ENCODE results near the gene GNA15. TPM values are rescaled to one million over a fixed set of nuclear protein-coding genes. Genes with fewer than 3 reads are reported as not detected.

GNA15 gene
- total and polyA plus RNA-seq, 5 donors from 2014 or later, result 4.1 to 43.0 (median 6.8) TPM

DNA sequence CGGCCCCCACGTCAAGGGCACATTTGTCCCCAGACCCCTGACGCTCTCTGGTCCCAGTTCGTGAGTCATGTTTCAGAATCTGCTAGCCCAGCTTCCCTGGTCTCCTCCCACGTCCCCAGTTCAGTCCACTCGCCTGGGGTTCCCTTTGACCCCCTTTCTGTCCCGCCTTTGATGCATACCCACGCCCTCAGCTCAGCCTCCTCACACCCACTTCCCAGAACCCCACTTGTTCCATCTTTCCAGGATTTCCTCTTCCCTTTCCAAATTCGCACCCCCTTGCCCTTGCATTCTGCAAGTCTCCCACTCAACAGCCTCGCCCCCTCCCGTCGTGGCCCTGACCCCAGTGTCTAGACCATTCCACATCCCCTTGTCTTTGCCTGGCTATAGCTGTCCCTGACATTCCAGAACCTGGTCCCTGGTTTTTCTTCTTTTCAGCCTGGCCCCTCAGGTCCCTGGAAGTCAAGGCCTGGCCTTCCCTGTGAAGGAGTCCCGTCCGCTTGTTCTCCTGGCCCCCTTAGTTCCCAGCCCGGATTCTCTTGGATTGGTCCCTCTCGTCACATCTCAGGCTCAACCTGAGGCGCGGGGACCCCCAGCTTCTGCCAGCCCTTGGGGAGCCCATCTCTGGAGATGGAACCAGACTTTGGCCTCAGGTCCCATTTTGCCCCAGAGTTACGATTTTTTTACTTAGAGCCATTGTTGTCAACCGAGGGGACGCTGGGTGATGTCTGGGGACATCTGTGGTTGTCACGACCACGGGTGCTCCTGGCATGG, 51.2 kb downstream of the GNA15 start:
- no peaks in the 10 kb centered on the region for H3K9me3 ChIP-seq (ENCODE audit: control insufficient read depth in 2 of 2, low read length in 2 of 2)
- DNase-seq, result peak in 1 of 3 donors; percentile 15
- H3K4me1 ChIP-seq (ENCODE audit: control insufficient read depth, insufficient read depth, low read length, poor library complexity, severe bottlenecking), result peaks cover 68% of the 10 kb centered on the region
- Mint-ChIP-seq H3K27ac (peak overlapping the region; percentile 59 to 91 (median 71)), H3K36me3 (peaks cover 19% of the 10 kb centered on the region), H3K4me1 (peaks cover 0 to 67% (median 39%) of the 10 kb centered on the region in 4 donors), H3K4me3 (peak overlapping the region; percentile 85 to 90 (median 88)), H3K9me3 (peaks cover 0 to 4% (median 0%) of the 10 kb centered on the region in 7 donors), H3K27me3 (no peaks in the 10 kb centered on the region)
- peaks cover 15% of the 10 kb centered on the region for H3K36me3 ChIP-seq (ENCODE audit: control insufficient read depth, insufficient read depth, low read length)
- peak overlapping the region; percentile 51 for H3K4me3 ChIP-seq (ENCODE audit: low read depth, low read length)
- no peak overlapping the region for H3K27ac ChIP-seq (ENCODE audit: insufficient read depth, low read length, poor library complexity, severe bottlenecking)
- no peak for ATAC-seq (ENCODE audit: low read depth in 2 of 2)
- H3K27me3 ChIP-seq (ENCODE audit: control insufficient read depth, insufficient read depth, low read length), result no peaks in the 10 kb centered on the region

DNA sequence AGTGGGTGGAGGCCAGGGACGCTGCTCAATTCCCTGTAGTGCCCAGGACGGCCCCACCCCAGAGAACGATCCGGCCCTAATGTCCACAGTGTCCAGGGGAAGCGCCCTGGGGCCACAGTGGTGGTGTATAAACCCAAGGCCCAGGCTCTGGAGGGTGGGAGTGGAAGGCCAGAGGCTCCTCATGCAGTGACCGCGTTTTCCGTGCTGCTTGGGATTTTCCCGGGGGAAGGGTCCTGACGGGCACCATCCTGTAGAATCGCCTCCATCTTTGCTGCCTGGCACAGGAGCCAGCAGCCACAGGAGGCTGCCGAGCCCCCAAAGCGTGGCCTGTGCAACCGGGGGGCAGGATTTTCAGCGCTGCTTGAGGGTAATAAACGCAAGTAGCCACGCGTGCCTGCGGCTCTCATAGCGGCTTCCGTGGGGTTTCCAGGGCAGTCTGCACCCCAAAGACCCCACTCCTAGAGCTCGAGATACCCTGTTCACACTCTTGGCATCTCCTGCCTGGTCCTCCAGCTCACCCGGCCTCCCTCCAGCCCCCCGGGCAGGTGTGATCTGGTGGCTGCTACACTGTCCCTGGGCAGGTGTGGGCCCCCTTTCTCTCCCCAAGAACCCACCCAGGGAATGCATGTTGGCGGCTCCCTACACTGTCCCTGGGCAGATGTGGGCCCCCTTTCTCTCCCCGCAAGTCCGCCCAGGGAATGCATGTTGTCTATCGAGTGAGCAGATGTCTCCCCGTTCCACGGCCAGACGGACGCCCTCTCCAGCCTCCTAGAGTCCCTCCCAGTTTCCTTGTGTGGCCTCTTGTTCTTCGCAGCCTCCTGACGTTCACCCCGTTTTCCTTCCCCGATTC, 52.1 kb downstream of the GNA15 start:
- peaks cover 0 to 4% (median 0%) of the 10 kb centered on the region in 7 donors for H3K9me3 Mint-ChIP-seq
- Histone ChIP-seq H3K4me3 (ENCODE audit: low read depth, low read length) (no peak overlapping the region), H3K27me3 (ENCODE audit: control insufficient read depth, insufficient read depth, low read length) (no peaks in the 10 kb centered on the region), H3K4me1 (ENCODE audit: control insufficient read depth, insufficient read depth, low read length, poor library complexity, severe bottlenecking) (peaks cover 61% of the 10 kb centered on the region), H3K27ac (ENCODE audit: insufficient read depth, low read length, poor library complexity, severe bottlenecking) (no peak overlapping the region), H3K36me3 (ENCODE audit: control insufficient read depth, insufficient read depth, low read length) (peaks cover 10% of the 10 kb centered on the region), H3K9me3 (ENCODE audit: control insufficient read depth in 2 of 2, low read length in 2 of 2) (no peaks in the 10 kb centered on the region)
- DNase-seq (no peak), ATAC-seq (ENCODE audit: low read depth in 2 of 2) (no peak)
- H3K36me3 Mint-ChIP-seq, result peaks cover 16% of the 10 kb centered on the region
- H3K27ac Mint-ChIP-seq, result peak overlapping the region in 2 of 3 donors; percentile 63 to 79
- H3K4me1 Mint-ChIP-seq, result peaks cover 0 to 63% (median 36%) of the 10 kb centered on the region in 4 donors
- peak overlapping the region; percentile 85 to 89 (median 87) for H3K4me3 Mint-ChIP-seq
- H3K27me3 Mint-ChIP-seq, result no peaks in the 10 kb centered on the region

DNA sequence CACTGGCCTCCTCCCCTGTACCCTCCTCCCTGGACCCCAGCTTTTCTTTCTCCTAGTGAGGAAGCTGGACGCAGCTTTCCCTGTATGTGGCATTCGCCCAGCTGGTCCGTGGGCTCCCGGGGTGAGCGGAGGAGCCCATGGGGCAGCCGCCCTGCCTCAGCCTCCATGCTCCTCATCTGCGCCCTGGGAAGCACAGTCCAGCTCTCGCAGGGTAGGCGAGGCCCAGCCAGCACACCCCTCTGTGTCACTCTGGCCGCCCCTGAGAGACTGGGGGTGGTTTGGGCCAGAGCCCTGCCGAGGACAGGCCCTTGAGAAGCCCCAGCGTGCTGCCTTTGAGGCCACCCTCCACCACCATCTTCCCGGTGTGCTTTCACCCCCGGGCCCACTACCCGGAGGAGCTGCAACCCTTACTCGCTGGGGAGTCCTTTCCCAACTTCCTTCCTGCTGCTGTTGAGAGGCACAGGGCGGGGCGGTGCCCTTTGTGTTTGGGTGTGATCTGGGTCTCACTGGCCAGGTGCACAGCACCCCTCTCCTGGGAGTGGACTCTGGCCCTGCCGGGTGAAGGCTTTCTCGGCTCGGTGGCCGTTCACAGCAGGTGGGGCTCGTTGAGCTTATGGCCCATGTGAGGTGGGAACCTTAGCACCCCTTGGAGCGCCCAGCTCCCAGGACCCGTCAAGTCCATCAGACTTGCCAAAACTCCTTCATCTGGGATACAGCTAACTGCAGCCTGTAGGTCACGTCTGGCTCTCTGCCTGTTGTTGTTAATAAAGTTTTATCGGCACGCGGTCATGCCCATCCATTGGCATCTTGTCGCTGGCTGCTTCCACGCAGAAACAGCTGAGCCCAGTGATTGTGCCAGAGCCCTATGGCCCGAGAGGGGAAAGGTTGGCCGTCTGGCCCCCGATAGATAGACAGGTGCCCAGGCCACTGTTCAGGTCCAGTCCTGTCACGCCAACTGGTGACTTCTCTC, 53.1 kb downstream of the GNA15 start:
- H3K27ac Mint-ChIP-seq, result peak overlapping the region in 2 of 3 donors; percentile 79 to 86
- no peaks in the 10 kb centered on the region for H3K27me3 Mint-ChIP-seq
- ATAC-seq (ENCODE audit: low read depth in 2 of 2) (no peak), DNase-seq (no peak)
- Histone ChIP-seq H3K4me1 (ENCODE audit: control insufficient read depth, insufficient read depth, low read length, poor library complexity, severe bottlenecking) (peaks cover 52% of the 10 kb centered on the region), H3K36me3 (ENCODE audit: control insufficient read depth, insufficient read depth, low read length) (peaks cover 6% of the 10 kb centered on the region), H3K27me3 (ENCODE audit: control insufficient read depth, insufficient read depth, low read length) (no peaks in the 10 kb centered on the region), H3K9me3 (ENCODE audit: control insufficient read depth in 2 of 2, low read length in 2 of 2) (no peaks in the 10 kb centered on the region), H3K4me3 (ENCODE audit: low read depth, low read length) (no peak overlapping the region), H3K27ac (ENCODE audit: insufficient read depth, low read length, poor library complexity, severe bottlenecking) (no peak overlapping the region)
- H3K9me3 Mint-ChIP-seq, result peaks cover 0 to 4% (median 0%) of the 10 kb centered on the region in 7 donors
- peaks cover 17% of the 10 kb centered on the region for H3K36me3 Mint-ChIP-seq
- H3K4me1 Mint-ChIP-seq, result peaks cover 0 to 53% (median 32%) of the 10 kb centered on the region in 4 donors
- H3K4me3 Mint-ChIP-seq, result peak overlapping the region; percentile 70 to 89 (median 81)

DNA sequence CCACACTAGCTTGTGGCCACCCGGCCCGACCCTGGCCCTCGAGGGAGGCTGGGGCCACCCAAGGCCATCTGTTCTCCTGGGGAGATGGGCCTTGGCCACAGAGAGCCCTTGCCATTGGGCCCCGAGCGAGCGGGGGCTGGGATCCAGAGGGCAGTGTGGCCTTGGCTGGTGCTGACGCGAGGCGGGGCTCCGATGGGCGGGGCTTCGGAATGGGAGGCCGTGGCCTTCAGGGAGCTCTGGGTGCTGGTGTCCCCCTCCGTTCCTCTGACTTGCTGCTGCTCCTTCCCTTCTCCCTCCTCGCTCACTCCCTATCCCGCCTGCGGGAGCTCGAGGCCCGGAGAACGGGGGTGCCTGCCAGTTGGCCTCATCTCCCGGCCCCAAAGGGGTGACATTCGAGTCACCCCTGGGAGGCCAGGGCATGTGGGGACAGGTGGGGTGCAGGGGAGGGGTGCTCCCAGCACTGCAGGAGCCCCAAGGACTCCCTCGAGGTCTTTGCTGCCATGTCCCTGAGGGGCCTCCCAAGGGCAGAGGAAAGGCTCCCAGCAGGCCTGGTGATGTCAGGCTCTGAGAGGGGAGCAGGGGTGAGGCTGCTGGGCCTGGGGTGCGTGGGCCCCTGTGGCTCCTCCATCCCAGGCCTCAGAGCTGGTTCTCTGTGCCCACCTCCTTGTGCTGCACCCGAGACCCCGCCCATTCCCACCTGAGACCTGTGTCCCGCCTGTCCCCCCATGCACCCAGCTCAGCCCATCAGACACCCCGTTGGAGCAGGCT, 54.1 kb downstream of the GNA15 start:
- Mint-ChIP-seq H3K27ac (no peak overlapping the region), H3K36me3 (peaks cover 20% of the 10 kb centered on the region), H3K4me1 (peaks cover 0 to 43% (median 23%) of the 10 kb centered on the region in 4 donors), H3K9me3 (no peaks in the 10 kb centered on the region), H3K27me3 (no peaks in the 10 kb centered on the region), H3K4me3 (no peak overlapping the region)
- Histone ChIP-seq H3K4me3 (ENCODE audit: low read depth, low read length) (no peak overlapping the region), H3K4me1 (ENCODE audit: control insufficient read depth, insufficient read depth, low read length, poor library complexity, severe bottlenecking) (peaks cover 43% of the 10 kb centered on the region), H3K27ac (ENCODE audit: insufficient read depth, low read length, poor library complexity, severe bottlenecking) (no peak overlapping the region), H3K9me3 (ENCODE audit: control insufficient read depth in 2 of 2, low read length in 2 of 2) (no peaks in the 10 kb centered on the region), H3K27me3 (ENCODE audit: control insufficient read depth, insufficient read depth, low read length) (no peaks in the 10 kb centered on the region), H3K36me3 (ENCODE audit: control insufficient read depth, insufficient read depth, low read length) (no peaks in the 10 kb centered on the region)
- ATAC-seq (ENCODE audit: low read depth in 2 of 2) (no peak), DNase-seq (no peak)

DNA sequence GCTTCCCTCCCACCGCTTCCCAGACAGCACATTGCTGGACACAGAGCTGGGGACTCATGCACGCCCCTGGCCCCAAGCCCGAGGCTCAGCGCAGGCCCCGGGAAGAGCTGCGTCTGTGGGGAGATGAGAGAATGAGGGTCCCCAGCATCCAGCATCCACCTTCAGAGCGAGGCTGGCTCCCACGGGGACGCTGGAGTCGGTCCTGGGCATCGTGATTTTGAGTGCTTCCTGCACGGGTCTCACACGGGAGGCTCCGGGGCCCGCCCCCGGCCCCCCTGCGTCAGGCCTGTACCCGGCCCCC, 54.6 kb downstream of the GNA15 start:
- H3K4me3 ChIP-seq (ENCODE audit: low read depth, low read length), result no peak overlapping the region
- no peaks in the 10 kb centered on the region for H3K27me3 ChIP-seq (ENCODE audit: control insufficient read depth, insufficient read depth, low read length)
- ATAC-seq (ENCODE audit: low read depth in 2 of 2) (no peak), DNase-seq (no peak)
- Mint-ChIP-seq H3K4me1 (peaks cover 0 to 38% (median 18%) of the 10 kb centered on the region in 4 donors), H3K27ac (no peak overlapping the region), H3K27me3 (no peaks in the 10 kb centered on the region), H3K4me3 (no peak overlapping the region), H3K9me3 (no peaks in the 10 kb centered on the region), H3K36me3 (peaks cover 15% of the 10 kb centered on the region)
- H3K9me3 ChIP-seq (ENCODE audit: control insufficient read depth in 2 of 2, low read length in 2 of 2), result no peaks in the 10 kb centered on the region
- H3K36me3 ChIP-seq (ENCODE audit: control insufficient read depth, insufficient read depth, low read length), result no peaks in the 10 kb centered on the region
- peaks cover 38% of the 10 kb centered on the region for H3K4me1 ChIP-seq (ENCODE audit: control insufficient read depth, insufficient read depth, low read length, poor library complexity, severe bottlenecking)
- H3K27ac ChIP-seq (ENCODE audit: insufficient read depth, low read length, poor library complexity, severe bottlenecking), result no peak overlapping the region

DNA sequence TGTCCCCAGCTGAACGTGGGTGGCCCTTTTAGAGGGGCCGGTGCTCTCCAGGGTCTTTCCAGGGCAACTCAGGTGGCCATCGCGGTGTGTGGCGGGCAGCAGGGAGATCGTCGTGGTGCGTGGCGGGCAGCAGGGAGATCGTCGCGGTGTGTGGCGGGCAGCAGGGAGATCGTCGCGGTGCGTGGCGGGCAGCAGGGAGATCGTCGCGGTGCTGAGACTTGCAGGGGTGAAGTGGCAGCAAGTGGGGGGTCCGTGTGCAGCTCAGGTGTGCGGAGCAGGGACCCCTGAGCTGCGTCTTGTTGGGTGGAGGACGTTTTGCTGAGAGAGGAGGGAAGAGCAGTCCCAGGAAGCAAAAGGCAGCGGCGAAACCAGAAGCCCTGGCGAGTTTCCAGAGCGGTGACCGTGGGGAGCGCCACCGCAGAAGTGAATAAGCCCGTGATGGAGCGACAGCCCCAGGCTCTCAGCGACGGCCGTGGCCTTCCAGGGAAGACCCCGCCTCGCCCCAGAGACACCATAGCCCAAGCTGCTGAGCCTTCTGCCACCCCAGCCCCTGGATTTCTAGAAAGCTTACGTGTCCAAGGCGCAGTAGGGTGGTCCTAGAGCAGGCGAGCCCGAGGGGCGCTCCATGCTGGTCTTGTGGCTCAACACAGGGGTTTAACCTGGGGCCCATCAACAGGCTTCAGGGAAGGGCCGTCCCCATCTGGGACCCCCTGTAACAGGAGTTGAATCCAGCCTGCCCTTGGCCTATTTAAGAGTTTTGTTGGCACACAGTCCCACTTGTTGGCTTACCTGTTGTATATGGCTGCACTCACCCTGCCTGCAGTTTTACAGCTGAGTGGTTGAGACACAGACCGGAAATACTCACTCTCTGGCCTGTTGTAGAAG, 55.3 kb downstream of the GNA15 start:
- Histone ChIP-seq H3K9me3 (ENCODE audit: control insufficient read depth in 2 of 2, low read length in 2 of 2) (no peaks in the 10 kb centered on the region), H3K36me3 (ENCODE audit: control insufficient read depth, insufficient read depth, low read length) (no peaks in the 10 kb centered on the region), H3K4me1 (ENCODE audit: control insufficient read depth, insufficient read depth, low read length, poor library complexity, severe bottlenecking) (peaks cover 37% of the 10 kb centered on the region), H3K4me3 (ENCODE audit: low read depth, low read length) (no peak overlapping the region), H3K27ac (ENCODE audit: insufficient read depth, low read length, poor library complexity, severe bottlenecking) (no peak overlapping the region), H3K27me3 (ENCODE audit: control insufficient read depth, insufficient read depth, low read length) (no peaks in the 10 kb centered on the region)
- no peaks in the 10 kb centered on the region for H3K27me3 Mint-ChIP-seq
- peak overlapping the region in 3 of 4 donors; percentile 22 to 50 (median 38) for H3K4me3 Mint-ChIP-seq
- H3K27ac Mint-ChIP-seq, result no peak overlapping the region
- no peak for DNase-seq
- ATAC-seq (ENCODE audit: low read depth in 2 of 2), result no peak
- H3K36me3 Mint-ChIP-seq, result peaks cover 13% of the 10 kb centered on the region
- no peaks in the 10 kb centered on the region for H3K9me3 Mint-ChIP-seq
- H3K4me1 Mint-ChIP-seq, result peaks cover 0 to 36% (median 17%) of the 10 kb centered on the region in 4 donors
